Measurements from ENCODE around the gene SLC25A33. TPM values are rescaled to one million over a fixed set of nuclear protein-coding genes. Genes with fewer than 3 reads are reported as not detected.

SLC25A33 gene
- total RNA-seq, 1 donor from 2014 or later: 1.6 TPM

DNA sequence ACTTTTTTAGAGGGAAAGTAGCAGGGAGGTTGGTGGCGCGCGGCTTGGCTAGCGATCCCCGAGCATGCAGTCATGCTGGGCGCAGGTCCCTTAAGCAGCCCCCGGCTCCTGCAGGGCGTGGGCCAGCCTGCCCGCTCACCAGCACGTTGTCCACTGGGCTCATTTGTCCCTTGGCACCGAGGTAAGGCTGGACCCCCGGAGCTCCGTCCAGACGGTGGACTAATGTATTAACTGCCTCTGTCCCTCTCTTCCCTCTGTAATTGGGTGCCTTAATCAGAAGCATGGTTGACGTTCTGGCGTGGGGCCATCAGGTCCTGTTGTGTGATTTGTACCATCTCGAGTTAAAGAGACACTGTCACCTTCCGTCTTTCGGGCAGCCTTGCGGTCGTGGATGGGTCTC lies 67.2 kb downstream of the SLC25A33 start:
- Histone ChIP-seq H3K36me3 (ENCODE audit: control insufficient read depth in 3 of 3, insufficient read depth in 3 of 3, low read length in 3 of 3) (peaks cover 50 to 55% (median 55%) of the 10 kb centered on the region in 3 donors), H3K9me3 (ENCODE audit: control insufficient read depth in 3 of 3, low read length in 3 of 3) (no peaks in the 10 kb centered on the region), H3K4me3 (ENCODE audit: low read length in 3 of 3) (no peak overlapping the region), H3K27me3 (ENCODE audit: control insufficient read depth in 3 of 3, insufficient read depth in 3 of 3, low read length in 3 of 3) (no peaks in the 10 kb centered on the region), H3K4me1 (ENCODE audit: control insufficient read depth in 3 of 3, insufficient read depth in 3 of 3, low read length in 3 of 3) (peaks cover 0 to 4% (median 3%) of the 10 kb centered on the region in 3 donors), H3K9ac (ENCODE audit: low read depth in 1 of 3, low read length in 3 of 3) (no peak overlapping the region), H3K27ac (ENCODE audit: low read depth, low read length) (no peak overlapping the region)

DNA sequence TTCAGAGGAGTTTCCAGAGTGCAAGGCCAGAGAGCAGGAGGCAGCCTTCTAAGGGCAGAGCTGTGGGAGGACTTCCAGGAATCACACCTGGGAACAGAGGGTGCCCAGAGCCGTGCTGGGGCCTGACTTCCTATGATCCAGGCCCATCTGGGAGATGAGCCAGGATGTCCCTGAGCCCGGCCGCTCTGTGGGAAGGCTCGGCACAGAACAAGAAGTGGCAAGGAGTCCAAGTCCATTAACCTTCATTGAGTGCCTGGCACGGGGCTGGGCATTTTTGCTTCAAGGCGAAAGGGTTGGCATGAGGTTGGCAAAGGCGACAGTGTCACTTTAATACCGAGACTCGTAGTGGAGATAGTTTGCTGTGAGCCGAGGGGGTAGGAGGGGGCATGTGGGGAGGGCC lies 67.7 kb downstream of the SLC25A33 start:
- H3K27me3 ChIP-seq (ENCODE audit: control insufficient read depth in 3 of 3, insufficient read depth in 3 of 3, low read length in 3 of 3): no peaks in the 10 kb centered on the region
- H3K36me3 ChIP-seq (ENCODE audit: control insufficient read depth in 3 of 3, insufficient read depth in 3 of 3, low read length in 3 of 3): peaks cover 50 to 55% (median 54%) of the 10 kb centered on the region in 3 donors
- H3K27ac ChIP-seq (ENCODE audit: low read depth, low read length): no peak overlapping the region
- H3K4me1 ChIP-seq (ENCODE audit: control insufficient read depth in 3 of 3, insufficient read depth in 3 of 3, low read length in 3 of 3): peaks cover 0 to 4% (median 3%) of the 10 kb centered on the region in 3 donors
- no peak overlapping the region for H3K4me3 ChIP-seq (ENCODE audit: low read length in 3 of 3)
- H3K9me3 ChIP-seq (ENCODE audit: control insufficient read depth in 3 of 3, low read length in 3 of 3): no peaks in the 10 kb centered on the region
- no peak overlapping the region for H3K9ac ChIP-seq (ENCODE audit: low read depth in 1 of 3, low read length in 3 of 3)

DNA sequence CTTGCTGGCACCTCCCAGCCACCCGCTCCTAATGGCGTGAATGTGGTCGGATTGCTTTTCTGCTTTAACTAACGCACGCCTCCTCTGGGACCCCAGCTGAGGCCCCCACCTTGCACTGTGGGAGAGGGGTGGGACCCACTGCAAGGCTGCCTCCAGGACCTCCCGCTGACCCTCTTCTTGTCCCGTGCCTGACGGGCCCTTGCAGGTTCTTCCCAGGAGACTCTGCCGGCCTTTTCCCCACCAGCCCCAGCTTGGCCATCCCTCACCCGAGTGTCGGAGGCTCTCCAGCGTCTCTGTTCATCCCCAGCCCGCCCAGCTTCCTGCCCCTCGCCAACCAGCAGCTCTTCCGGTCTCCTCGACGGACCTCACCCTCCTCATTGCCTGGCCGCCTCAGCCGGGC lies 68.1 kb downstream of the SLC25A33 start:
- Histone ChIP-seq H3K4me1 (ENCODE audit: control insufficient read depth in 3 of 3, insufficient read depth in 3 of 3, low read length in 3 of 3) (peaks cover 0 to 4% (median 3%) of the 10 kb centered on the region in 3 donors), H3K9me3 (ENCODE audit: control insufficient read depth in 3 of 3, low read length in 3 of 3) (no peaks in the 10 kb centered on the region), H3K27ac (ENCODE audit: low read depth, low read length) (no peak overlapping the region), H3K36me3 (ENCODE audit: control insufficient read depth in 3 of 3, insufficient read depth in 3 of 3, low read length in 3 of 3) (peaks cover 50 to 54% (median 50%) of the 10 kb centered on the region in 3 donors), H3K27me3 (ENCODE audit: control insufficient read depth in 3 of 3, insufficient read depth in 3 of 3, low read length in 3 of 3) (no peaks in the 10 kb centered on the region), H3K9ac (ENCODE audit: low read depth in 1 of 3, low read length in 3 of 3) (no peak overlapping the region), H3K4me3 (ENCODE audit: low read length in 3 of 3) (no peak overlapping the region)

- Histone ChIP-seq H3K36me3 (ENCODE audit: control insufficient read depth in 3 of 3, insufficient read depth in 3 of 3, low read length in 3 of 3) (peaks cover 41 to 49% (median 43%) of the 10 kb centered on the region in 3 donors), H3K27ac (ENCODE audit: low read depth, low read length) (no peak overlapping the region), H3K4me3 (ENCODE audit: low read length in 3 of 3) (no peak overlapping the region), H3K9ac (ENCODE audit: low read depth in 1 of 3, low read length in 3 of 3) (no peak overlapping the region), H3K9me3 (ENCODE audit: control insufficient read depth in 3 of 3, low read length in 3 of 3) (no peaks in the 10 kb centered on the region), H3K27me3 (ENCODE audit: control insufficient read depth in 3 of 3, insufficient read depth in 3 of 3, low read length in 3 of 3) (no peaks in the 10 kb centered on the region), H3K4me1 (ENCODE audit: control insufficient read depth in 3 of 3, insufficient read depth in 3 of 3, low read length in 3 of 3) (peaks cover 0 to 4% (median 3%) of the 10 kb centered on the region in 3 donors)
These were observed 70.7 kb downstream of the SLC25A33 start for GRCh38 chr1:9609998-9610397.

DNA sequence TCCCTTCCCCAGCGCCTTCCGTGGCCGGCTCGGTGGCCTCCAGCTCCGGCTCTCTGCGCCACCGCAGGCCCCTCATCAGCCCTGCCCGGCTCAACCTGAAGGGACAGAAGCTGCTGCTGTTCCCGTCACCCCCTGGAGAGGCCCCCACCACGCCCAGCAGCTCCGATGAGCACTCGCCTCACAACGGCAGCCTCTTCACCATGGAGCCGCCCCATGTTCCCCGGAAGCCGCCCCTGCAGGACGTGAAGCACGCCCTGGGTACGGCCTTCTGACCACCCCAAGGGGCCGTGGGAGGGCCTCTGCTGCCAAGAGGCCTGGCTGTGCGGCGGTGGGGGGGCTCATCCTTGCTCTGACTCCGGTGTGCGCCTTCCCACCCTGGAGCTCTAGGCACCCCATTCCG lies 71.3 kb downstream of the SLC25A33 start:
- no peaks in the 10 kb centered on the region for H3K27me3 ChIP-seq (ENCODE audit: control insufficient read depth in 3 of 3, insufficient read depth in 3 of 3, low read length in 3 of 3)
- no peak overlapping the region for H3K4me3 ChIP-seq (ENCODE audit: low read length in 3 of 3)
- H3K4me1 ChIP-seq (ENCODE audit: control insufficient read depth in 3 of 3, insufficient read depth in 3 of 3, low read length in 3 of 3): peaks cover 0 to 4% (median 3%) of the 10 kb centered on the region in 3 donors
- H3K36me3 ChIP-seq (ENCODE audit: control insufficient read depth in 3 of 3, insufficient read depth in 3 of 3, low read length in 3 of 3): peaks cover 41 to 48% (median 41%) of the 10 kb centered on the region in 3 donors
- no peak overlapping the region for H3K9ac ChIP-seq (ENCODE audit: low read depth in 1 of 3, low read length in 3 of 3)
- no peak overlapping the region for H3K27ac ChIP-seq (ENCODE audit: low read depth, low read length)
- H3K9me3 ChIP-seq (ENCODE audit: control insufficient read depth in 3 of 3, low read length in 3 of 3): no peaks in the 10 kb centered on the region

DNA sequence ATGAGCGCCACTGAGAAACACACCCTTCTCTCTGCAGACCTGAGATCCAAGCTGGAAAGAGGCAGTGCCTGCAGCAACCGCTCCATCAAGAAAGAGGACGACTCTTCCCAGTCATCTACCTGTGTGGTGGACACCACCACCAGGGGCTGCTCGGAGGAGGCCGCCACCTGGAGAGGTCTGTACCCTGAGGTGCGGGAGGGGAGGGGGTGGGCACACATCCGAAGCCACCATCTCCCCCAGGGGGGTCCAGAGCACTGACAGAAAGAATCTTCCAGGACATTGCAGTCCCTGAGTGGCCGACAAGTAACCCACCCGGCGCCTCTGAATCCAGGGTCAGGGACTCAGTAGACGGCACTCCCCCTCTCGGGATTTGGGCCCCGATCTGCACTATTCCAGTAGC lies 72.5 kb downstream of the SLC25A33 start:
- Histone ChIP-seq H3K27ac (ENCODE audit: low read depth, low read length) (no peak overlapping the region), H3K9ac (ENCODE audit: low read depth in 1 of 3, low read length in 3 of 3) (no peak overlapping the region), H3K4me1 (ENCODE audit: control insufficient read depth in 3 of 3, insufficient read depth in 3 of 3, low read length in 3 of 3) (peaks cover 0 to 3% (median 3%) of the 10 kb centered on the region in 3 donors), H3K36me3 (ENCODE audit: control insufficient read depth in 3 of 3, insufficient read depth in 3 of 3, low read length in 3 of 3) (peaks cover 40 to 46% (median 41%) of the 10 kb centered on the region in 3 donors), H3K4me3 (ENCODE audit: low read length in 3 of 3) (no peak overlapping the region), H3K27me3 (ENCODE audit: control insufficient read depth in 3 of 3, insufficient read depth in 3 of 3, low read length in 3 of 3) (no peaks in the 10 kb centered on the region), H3K9me3 (ENCODE audit: control insufficient read depth in 3 of 3, low read length in 3 of 3) (no peaks in the 10 kb centered on the region)

GRCh38 chr1:9612162-9612845 lies 73.0 kb downstream of the SLC25A33 start:
- Histone ChIP-seq H3K27ac (ENCODE audit: low read depth, low read length) (no peak overlapping the region), H3K9ac (ENCODE audit: low read depth in 1 of 3, low read length in 3 of 3) (no peak overlapping the region), H3K4me3 (ENCODE audit: low read length in 3 of 3) (no peak overlapping the region), H3K4me1 (ENCODE audit: control insufficient read depth in 3 of 3, insufficient read depth in 3 of 3, low read length in 3 of 3) (peaks cover 0 to 3% (median 0%) of the 10 kb centered on the region in 3 donors), H3K27me3 (ENCODE audit: control insufficient read depth in 3 of 3, insufficient read depth in 3 of 3, low read length in 3 of 3) (no peaks in the 10 kb centered on the region), H3K9me3 (ENCODE audit: control insufficient read depth in 3 of 3, low read length in 3 of 3) (no peaks in the 10 kb centered on the region), H3K36me3 (ENCODE audit: control insufficient read depth in 3 of 3, insufficient read depth in 3 of 3, low read length in 3 of 3) (peaks cover 40 to 46% (median 41%) of the 10 kb centered on the region in 3 donors)

- H3K9me3 ChIP-seq (ENCODE audit: control insufficient read depth in 3 of 3, low read length in 3 of 3): no peaks in the 10 kb centered on the region
- peaks cover 34 to 46% (median 40%) of the 10 kb centered on the region in 3 donors for H3K36me3 ChIP-seq (ENCODE audit: control insufficient read depth in 3 of 3, insufficient read depth in 3 of 3, low read length in 3 of 3)
- no peak overlapping the region for H3K9ac ChIP-seq (ENCODE audit: low read depth in 1 of 3, low read length in 3 of 3)
- H3K4me1 ChIP-seq (ENCODE audit: control insufficient read depth in 3 of 3, insufficient read depth in 3 of 3, low read length in 3 of 3): peaks cover 0 to 3% (median 0%) of the 10 kb centered on the region in 3 donors
- no peak overlapping the region for H3K4me3 ChIP-seq (ENCODE audit: low read length in 3 of 3)
- H3K27me3 ChIP-seq (ENCODE audit: control insufficient read depth in 3 of 3, insufficient read depth in 3 of 3, low read length in 3 of 3): peaks cover 0 to 5% (median 3%) of the 10 kb centered on the region in 3 donors
- H3K27ac ChIP-seq (ENCODE audit: low read depth, low read length): no peak overlapping the region
These were observed 73.8 kb downstream of the SLC25A33 start for GRCh38 chr1:9612871-9613624.

GRCh38 chr1:9613625-9614299 lies 74.5 kb downstream of the SLC25A33 start:
- Histone ChIP-seq H3K27ac (ENCODE audit: low read depth, low read length) (no peak overlapping the region), H3K36me3 (ENCODE audit: control insufficient read depth in 3 of 3, insufficient read depth in 3 of 3, low read length in 3 of 3) (peaks cover 28 to 41% (median 34%) of the 10 kb centered on the region in 3 donors), H3K27me3 (ENCODE audit: control insufficient read depth in 3 of 3, insufficient read depth in 3 of 3, low read length in 3 of 3) (peaks cover 1 to 10% (median 4%) of the 10 kb centered on the region in 3 donors), H3K9ac (ENCODE audit: low read depth in 1 of 3, low read length in 3 of 3) (no peak overlapping the region), H3K4me3 (ENCODE audit: low read length in 3 of 3) (no peak overlapping the region), H3K9me3 (ENCODE audit: control insufficient read depth in 3 of 3, low read length in 3 of 3) (no peaks in the 10 kb centered on the region), H3K4me1 (ENCODE audit: control insufficient read depth in 3 of 3, insufficient read depth in 3 of 3, low read length in 3 of 3) (peaks cover 0 to 3% (median 0%) of the 10 kb centered on the region in 3 donors)
